HG03196 (cell line): ENCODE measurements around the gene DELE1.

Source experiments
- ATAC-seq: cut with Tn5 transposase; IDR thresholded peaks from one replicate; pipeline ENCODE4 v1.9.1; 2021; ENCODE audit not compliant: unreplicated experiment

The DELE1 gene

GRCh38 chr5:141923448-141924313, at the start of gene DELE1:
Gene DELE1, plus strand, starts transcription at chr5:141923871. Its CDS starts 71 bp downstream, at chr5:141923942.
- ATAC-seq, result peak; percentile 98

- no peak for ATAC-seq
These were observed 49.8 kb upstream of the DELE1 start for GRCh38 chr5:141873933-141874261.

DNA sequence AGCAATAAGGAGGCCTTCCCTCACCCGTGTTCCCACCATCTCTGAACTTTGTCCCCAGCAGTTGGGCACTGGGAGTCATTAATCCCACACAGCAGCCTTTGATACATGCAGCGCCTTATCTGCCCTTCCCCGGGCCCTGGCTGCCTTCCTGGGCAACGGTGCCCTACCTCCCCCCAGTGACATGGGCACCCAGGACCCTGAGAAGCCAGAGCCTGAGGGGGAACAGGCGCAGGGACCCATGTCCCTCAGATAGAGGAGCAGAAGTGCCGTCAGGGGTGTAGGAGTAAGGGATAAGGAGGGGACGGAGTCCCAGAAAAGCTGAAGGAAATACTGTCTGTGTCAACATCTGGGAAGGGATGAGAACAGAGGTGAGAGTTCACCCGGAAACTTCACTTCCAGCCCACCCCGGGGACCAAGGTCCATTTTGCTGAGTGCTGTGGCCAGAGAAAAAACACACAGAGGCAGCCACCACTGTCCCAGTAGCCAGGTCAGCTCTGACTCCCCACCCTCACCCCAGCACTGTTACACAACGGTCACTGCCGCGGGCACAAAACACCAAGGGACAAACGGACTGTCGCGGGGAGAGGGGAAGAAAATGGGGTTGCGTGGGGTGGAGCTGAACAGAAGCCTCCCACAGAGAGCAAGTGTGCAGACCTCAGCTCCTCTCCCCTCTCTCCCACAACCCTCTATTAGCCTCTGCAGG, 49.3 kb upstream of the DELE1 start:
- ATAC-seq, result no peak

DNA sequence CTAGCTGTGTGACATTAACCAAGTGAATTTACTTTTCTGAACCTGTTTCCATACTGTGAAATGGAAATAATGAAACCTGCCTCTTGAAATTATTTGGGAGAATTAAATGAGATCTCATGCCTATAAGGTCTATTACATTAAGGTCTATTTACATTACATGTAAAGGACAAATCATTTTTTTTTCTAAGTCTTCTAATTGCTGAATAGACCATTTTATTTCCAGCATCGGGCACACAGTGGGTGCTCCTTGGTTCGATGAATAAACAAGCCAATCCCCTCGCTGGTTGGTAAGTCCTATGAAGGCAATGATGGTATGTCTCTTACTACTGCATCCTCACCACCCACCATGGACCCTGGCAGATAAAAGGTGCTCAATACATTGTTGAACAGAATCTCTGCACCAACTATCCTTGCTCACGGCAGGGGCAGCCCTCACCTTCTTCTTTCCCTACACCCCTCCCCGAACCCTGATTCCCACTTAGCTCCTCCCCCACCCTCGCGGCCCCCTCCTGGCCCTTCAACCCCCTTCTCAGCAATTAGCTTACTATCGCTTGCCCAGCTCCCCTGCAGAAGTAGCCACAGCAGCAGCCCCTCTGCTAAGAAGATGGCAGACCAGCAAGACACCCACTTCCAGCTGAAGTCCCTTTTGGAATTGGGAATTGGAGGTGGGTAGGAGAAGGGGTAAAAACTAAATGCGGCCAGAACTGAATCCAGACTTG, 48.5 kb upstream of the DELE1 start:
- ATAC-seq, result no peak

DNA sequence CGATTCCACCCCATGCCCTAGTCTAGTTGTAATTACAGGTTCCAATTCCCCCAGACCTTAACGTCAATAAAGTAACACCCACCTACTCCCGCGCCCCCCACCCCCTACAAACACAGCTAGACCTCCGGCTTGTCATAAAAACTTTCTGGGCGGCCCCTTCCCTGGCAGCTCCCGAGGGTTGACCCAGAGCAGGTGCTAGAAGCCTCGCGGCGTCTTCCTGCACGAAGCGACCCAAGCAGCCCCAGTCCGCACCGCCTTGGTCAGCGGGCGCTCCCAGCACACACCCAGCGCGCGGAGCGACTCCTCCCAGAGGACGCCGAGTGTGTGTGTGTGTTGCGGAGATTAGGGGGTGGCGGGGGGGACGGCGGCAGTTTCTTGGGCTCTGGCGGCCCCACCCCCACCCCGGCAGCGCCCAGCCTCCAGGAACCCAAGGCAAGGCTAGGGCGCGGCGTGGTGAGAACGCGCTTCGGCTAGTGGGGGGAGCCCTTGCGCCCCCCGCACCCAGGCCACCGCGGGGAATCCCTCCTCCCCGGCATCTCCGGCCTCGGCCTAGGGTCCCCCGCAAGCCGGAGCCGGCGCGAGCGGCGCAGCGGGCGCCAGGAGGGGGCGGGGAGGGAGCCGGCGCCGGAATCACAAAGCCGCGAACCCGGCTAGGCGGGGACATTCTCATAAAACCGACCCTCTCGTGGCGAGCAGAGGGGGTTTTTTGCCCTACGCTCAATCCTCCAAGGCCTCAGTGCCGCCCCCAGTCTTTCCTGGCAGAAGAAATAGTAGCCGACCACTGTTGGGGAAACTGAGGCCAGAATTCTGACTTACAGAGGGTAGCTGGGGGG, 47.7 kb upstream of the DELE1 start:
- no peak for ATAC-seq

- no peak for ATAC-seq
These were observed 46.9 kb upstream of the DELE1 start for GRCh38 chr5:141876628-141877355.

- ATAC-seq, result no peak
These were observed 46.1 kb upstream of the DELE1 start for GRCh38 chr5:141877356-141878185.

GRCh38 chr5:141878186-141878710, 45.4 kb upstream of the DELE1 start, which contains the start of gene PCDH1:
Gene PCDH1, minus strand, starts transcription at chr5:141878410. Its CDS starts 148 bp downstream, at chr5:141878262.
- ATAC-seq, result no peak

GRCh38 chr5:141878711-141879425, 44.8 kb upstream of the DELE1 start:
- ATAC-seq, result peak; percentile 88

DNA sequence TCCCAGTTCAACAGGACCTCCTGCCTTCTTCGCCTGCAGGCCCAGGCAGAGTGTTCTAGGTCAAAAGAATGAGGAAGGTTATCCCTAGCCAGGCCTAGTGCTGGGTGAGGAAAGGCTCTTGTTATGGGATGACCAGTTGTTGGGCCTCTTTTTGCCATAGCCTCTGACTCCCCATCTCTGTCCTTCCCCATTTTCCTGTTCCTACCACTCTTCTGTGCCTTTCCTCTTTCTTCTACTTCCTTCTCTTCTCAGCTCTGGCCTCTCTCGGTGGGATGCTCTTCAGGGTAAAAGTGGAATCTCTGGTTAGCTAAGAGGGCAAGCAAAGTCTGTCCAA, 44.3 kb upstream of the DELE1 start:
- no peak for ATAC-seq

DNA sequence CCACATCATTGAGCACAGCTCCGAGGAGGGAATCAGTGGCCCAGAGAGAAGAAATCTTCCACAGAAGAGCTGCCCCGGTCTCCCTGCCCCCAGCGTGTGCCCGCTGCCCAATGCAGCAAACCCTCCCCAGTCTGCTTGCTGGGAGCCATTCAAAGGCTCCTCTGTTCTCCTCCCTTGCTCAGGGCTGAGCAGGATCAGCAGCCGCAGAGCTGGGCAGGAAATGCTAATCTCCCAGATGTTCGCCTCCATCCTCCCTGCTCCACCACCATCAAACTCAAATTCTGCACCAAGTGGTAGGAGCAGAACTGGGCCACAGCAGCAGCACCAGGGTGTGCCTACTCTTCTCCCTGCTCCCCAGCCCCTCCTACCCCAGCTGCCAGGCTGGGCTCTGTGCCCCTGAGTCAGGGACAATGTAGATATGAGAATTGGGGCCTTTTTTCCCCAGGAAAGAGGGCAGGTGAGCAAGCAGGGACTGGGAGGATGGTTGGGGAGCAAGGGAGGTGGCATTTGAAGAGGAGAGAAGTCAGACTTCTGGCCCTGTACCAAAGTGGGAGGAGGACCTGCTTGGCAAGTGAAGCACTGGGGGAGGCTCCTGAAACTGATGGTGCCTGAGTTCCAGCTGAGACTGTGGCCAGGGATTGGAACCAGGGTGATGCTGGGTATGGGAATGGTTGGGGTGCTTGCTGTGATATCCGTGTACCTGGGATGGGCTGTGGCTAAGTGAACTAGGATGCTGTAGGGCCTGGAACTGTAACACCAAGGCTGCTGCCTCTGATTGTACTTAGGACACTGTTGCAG, 43.5 kb upstream of the DELE1 start:
- no peak for ATAC-seq

- no peak for ATAC-seq
These were observed 42.5 kb upstream of the DELE1 start for GRCh38 chr5:141880961-141881801.

DNA sequence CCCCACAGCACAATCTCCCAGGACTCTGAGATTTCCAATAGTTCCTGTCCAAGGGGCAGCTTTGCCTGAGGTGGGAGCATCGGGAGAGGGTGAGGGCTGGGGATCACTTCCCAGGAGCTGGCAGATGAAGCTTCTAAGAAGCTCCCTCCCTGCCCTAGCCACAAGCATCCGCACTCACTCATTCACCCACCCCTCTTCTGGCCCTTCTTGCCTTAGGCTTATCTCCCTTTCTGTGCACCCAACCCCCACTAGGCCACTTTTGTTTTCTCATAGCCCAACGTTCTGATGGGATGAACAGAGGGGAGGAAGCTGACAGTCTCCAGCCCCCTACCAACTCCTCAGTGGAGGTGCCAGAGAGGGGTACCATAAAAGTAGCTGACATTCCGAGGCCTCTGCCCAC, 41.8 kb upstream of the DELE1 start:
- ATAC-seq, result no peak

DNA sequence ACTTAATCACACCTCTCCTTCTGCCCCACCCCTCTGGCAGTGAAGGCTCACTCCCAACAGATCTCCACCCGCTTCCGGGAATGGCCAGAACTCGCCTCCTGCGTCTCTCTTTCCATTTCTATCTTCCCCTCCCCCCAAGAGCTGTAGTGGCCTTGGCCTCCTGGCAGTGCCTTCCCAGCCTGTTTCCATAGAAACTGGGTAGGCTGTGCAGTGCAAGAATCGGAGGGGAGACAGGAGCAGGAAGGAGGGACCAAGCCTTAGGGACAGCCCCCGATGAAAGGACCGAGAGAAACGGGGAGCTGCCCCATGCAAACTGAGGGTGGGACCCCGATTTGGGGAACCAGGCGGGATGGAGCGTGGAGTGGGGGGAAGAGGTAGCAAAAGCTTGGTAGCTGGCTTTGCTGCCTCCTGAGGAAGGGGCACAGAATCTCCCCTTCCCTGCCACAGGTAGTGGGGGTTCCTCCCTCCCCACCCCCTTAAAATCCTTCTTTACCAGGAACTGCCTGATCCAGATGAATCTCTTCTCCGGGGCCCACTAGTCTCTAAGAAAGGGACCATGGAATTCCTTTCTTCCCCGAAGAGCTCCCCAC, 41.0 kb upstream of the DELE1 start:
- ATAC-seq, result no peak

DNA sequence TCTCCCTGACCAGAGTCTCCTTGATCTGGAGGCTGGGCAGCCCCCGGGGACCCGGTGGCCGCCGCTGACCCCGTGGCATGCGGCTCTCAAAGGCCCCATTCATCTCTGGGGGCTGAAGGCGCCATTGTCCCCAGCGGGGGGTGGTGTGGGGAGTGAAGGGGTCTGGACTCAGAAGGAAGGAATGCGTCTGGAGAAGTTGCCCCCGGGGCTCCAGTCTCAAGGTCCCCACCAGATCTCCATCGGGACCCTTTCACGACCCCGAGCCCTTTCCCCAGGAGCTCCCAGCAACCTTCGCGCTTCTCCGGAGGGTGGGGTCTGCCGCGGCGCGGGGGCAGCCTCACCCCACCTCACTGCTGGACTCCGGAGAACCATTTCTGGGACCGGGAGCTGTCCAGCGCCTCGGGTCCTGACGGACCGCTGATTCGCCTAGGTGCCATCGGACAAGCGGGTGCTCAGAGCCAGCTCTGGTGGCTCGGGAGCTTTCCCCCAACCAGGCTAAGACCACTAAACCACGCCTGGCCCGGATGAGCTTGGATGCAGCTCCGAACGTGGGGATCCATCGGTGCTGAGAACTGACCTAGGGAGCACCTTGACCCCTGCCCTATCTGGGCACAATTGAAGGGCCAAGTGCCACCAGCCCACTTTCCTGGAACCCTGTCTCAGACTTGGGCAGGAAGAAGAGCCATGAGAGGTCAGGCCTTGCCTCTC, 40.3 kb upstream of the DELE1 start:
- no peak for ATAC-seq

DNA sequence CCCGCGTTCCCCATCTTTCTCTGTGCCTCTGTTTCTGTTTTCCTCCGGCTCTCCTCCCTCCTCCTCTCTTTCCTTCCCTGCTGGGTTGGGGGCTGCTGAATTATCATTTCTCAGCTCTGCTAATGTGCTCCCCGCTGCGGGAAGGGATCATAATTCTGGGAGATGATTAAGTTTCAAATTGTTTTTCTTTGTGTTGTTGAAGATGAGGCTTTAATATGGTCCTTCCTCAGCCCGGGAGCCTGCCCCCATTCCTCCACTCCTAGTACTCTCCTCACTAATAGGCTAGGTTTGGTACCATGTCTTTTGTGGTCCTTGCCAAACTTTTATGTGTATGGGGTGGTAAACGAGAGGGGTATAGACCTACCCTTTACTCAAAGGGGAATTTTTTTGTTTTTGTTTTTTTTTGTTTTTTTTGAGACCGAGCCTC, 39.8 kb upstream of the DELE1 start:
- no peak for ATAC-seq
